MM.1S (cell line): ENCODE data around the gene MINDY4.

Experiments used
- EZH2 ChIP-seq: fragments of 300-600 bp; sonication (generic); optimal IDR thresholded peaks from 2 replicates; pipeline ENCODE3; 2017; ENCODE audit warnings: low read depth, mild to moderate bottlenecking, antibody characterized with exemption, low read length, mixed read lengths
- TF ChIP-seq, protein P1 (sequence below): fragments of 300-600 bp; sonication (generic); IDR thresholded peaks from 2 replicates; pipeline ENCODE4 v1.5.1; 2016; ENCODE audit warnings: antibody characterized with exemption, low read length, mixed read lengths

DNA sequence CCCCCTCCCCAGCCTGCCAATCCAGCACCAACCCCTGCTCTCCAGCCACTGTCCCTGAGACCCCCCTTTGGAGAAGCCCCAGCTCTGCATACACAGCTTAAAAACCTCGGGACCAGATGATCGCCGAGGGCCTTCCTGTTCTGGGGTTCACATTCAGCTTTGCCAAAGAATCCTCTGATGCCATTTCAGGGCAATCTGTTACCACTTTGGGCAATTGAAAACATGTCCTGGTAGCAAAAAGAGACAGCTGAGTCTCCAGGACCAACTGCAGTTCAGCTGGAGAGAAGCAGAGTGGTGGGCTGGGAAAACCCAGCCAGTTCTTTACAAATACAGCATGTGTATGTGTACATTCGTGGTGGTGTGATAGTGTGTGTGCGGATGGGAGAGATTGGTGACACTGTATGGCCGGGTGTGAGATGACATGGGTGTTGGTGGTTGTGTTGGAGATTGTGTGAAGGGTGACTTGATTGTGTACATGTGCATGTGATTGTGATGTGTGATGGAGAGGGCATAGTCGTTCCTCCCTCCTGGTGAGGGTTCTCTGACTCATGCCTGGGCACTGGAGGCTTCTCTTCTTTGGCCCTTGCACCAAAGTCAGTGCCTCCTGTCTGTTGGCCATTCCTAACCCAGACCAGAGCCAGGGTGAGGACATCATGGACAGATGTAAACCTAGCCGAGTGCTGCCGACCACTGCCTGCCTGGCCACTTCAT is 91.9 kb downstream of the MINDY4 start:
- TF ChIP-seq, protein P1, sequence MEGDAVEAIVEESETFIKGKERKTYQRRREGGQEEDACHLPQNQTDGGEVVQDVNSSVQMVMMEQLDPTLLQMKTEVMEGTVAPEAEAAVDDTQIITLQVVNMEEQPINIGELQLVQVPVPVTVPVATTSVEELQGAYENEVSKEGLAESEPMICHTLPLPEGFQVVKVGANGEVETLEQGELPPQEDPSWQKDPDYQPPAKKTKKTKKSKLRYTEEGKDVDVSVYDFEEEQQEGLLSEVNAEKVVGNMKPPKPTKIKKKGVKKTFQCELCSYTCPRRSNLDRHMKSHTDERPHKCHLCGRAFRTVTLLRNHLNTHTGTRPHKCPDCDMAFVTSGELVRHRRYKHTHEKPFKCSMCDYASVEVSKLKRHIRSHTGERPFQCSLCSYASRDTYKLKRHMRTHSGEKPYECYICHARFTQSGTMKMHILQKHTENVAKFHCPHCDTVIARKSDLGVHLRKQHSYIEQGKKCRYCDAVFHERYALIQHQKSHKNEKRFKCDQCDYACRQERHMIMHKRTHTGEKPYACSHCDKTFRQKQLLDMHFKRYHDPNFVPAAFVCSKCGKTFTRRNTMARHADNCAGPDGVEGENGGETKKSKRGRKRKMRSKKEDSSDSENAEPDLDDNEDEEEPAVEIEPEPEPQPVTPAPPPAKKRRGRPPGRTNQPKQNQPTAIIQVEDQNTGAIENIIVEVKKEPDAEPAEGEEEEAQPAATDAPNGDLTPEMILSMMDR, result no peak
- no peak for TF ChIP-seq EZH2
